Mesendoderm (in vitro differentiated cells): ENCODE measurements around the gene FGGY.

ENCODE experiments used
- DNase-seq: peaks from one replicate; pipeline ENCODE4 v3.0.0; 2013
- H2AK5ac ChIP-seq: 2 replicates; pipeline ENCODE4 v1.6.1; 2013; ENCODE audit warnings: low read length, inconsistent platforms
- H2BK120ac ChIP-seq: 2 replicates; pipeline ENCODE4 v1.6.1; 2013; ENCODE audit warnings: low read depth, mild to moderate bottlenecking, low read length, moderate library complexity, mixed read lengths
- H2BK15ac ChIP-seq: replicated peaks from 2 replicates; pipeline ENCODE4 v1.6.1; 2013; ENCODE audit warnings: low read depth, mild to moderate bottlenecking, moderate library complexity
- H2BK5ac ChIP-seq: 2 replicates; pipeline ENCODE4 v1.6.1; 2013; ENCODE audit warnings: low read length, inconsistent platforms
- H3K18ac ChIP-seq: 2 replicates; pipeline ENCODE4 v1.6.1; 2013; ENCODE audit warnings: mild to moderate bottlenecking, low read length, mixed read lengths
- H3K23ac ChIP-seq: one replicate; pipeline ENCODE4 v1.6.1; 2013; ENCODE audit warnings: low read length
- H3K27ac ChIP-seq: 2 replicates; pipeline ENCODE4 v1.5.1; 2013; ENCODE audit warnings: low read depth, mild to moderate bottlenecking, inconsistent platforms, low read length, moderate library complexity
- H3K27me3 ChIP-seq: 2 replicates; pipeline ENCODE4 v1.6.1; 2013; ENCODE audit warnings: low read length, control low read depth, mild to moderate bottlenecking, inconsistent platforms; ENCODE audit not compliant: insufficient read depth, poor library complexity
- H3K36me3 ChIP-seq: 2 replicates; pipeline ENCODE4 v1.6.1; 2013; ENCODE audit warnings: low read length, inconsistent platforms; ENCODE audit not compliant: control insufficient read depth, insufficient read depth
- H3K4ac ChIP-seq: one replicate; pipeline ENCODE4 v1.6.1; 2013; ENCODE audit warnings: low read depth, mild to moderate bottlenecking, low read length, moderate library complexity
- H3K4me1 ChIP-seq: 2 replicates; pipeline ENCODE4 v1.6.1; 2013; ENCODE audit warnings: low read depth, low read length, inconsistent platforms; ENCODE audit not compliant: control insufficient read depth
- H3K4me2 ChIP-seq: 2 replicates; pipeline ENCODE4 v1.6.1; 2013; ENCODE audit warnings: low read length
- H3K4me3 ChIP-seq: 2 replicates; pipeline ENCODE4 v1.5.1; 2013; ENCODE audit warnings: mild to moderate bottlenecking, low read length
- H3K56ac ChIP-seq: one replicate; pipeline ENCODE4 v1.6.1; 2013; ENCODE audit warnings: low read length
- H3K79me1 ChIP-seq: 2 replicates; pipeline ENCODE4 v1.6.1; 2013; ENCODE audit warnings: low read length, inconsistent platforms
- H3K79me2 ChIP-seq: 2 replicates; pipeline ENCODE4 v1.6.1; 2013; ENCODE audit warnings: mild to moderate bottlenecking, low read length; ENCODE audit not compliant: control insufficient read depth, insufficient read depth
- H3K9ac ChIP-seq: 2 replicates; pipeline ENCODE4 v1.6.1; 2013; ENCODE audit warnings: low read length, inconsistent platforms
- H4K5ac ChIP-seq: one replicate; pipeline ENCODE4 v1.6.1; 2013; ENCODE audit warnings: low read length
- H4K8ac ChIP-seq: one replicate; pipeline ENCODE4 v1.6.1; 2013; ENCODE audit warnings: low read depth, mild to moderate bottlenecking, control low read depth, low read length, moderate library complexity
- WGBS: extraction: QIAGEN DNeasy Blood & Tissue Kit; methylation state at CpG from one replicate; pipeline ENCODE4 v1.1.7; 2013; ENCODE audit warnings: low lambda C conversion rate, missing lambda C conversion rate; ENCODE audit not compliant: insufficient coverage; ENCODE audit errors: extremely low coverage; 5-methylcytosine and 5-hydroxymethylcytosine counted together

Gene FGGY

DNA sequence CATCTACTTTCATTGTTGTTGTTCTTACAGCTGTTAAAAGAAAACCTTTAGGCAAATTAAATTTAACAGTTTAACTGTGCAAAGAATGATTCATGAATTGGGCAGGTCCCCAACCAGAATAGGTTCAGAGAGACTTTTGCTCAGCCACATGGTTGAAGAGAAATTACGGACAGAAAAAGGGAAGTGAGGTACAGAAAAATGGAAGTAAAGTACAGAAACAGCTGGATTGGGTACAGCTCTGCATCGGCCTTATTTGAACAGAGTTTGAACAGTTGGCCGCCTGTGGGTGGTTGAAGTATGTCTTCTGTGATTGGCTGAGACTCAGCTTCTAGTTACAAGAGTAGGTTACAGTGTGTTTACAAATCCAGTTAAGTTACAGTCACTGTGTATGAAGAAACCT lies 210.1 kb downstream of the FGGY start:
- Histone ChIP-seq H3K79me1 (no peaks in the 10 kb centered on the region), H3K4me1 (no peaks in the 10 kb centered on the region), H3K9ac (no peak overlapping the region), H3K79me2 (no peaks in the 10 kb centered on the region), H3K4me2 (no peak overlapping the region), H3K4me3 (no peak overlapping the region), H3K27me3 (no peaks in the 10 kb centered on the region), H3K23ac (no peak overlapping the region), H2AK5ac (no peak overlapping the region), H3K56ac (no peak overlapping the region), H3K4ac (no peak overlapping the region), H3K18ac (no peak overlapping the region), H3K27ac (no peak overlapping the region), H2BK120ac (no peak overlapping the region), H2BK15ac (no peak overlapping the region), H2BK5ac (no peak overlapping the region), H4K8ac (no peak overlapping the region), H4K5ac (no peak overlapping the region), H3K36me3 (no peaks in the 10 kb centered on the region)
- no peak for DNase-seq
- WGBS, result no CpG with 5 or more reads among the region's 3 CpGs

- no peak overlapping the region for H4K5ac ChIP-seq
- no peak overlapping the region for H3K18ac ChIP-seq
- no peak overlapping the region for H3K4me2 ChIP-seq
- no CpG with 5 or more reads among the region's 3 CpGs for WGBS
- DNase-seq, result no peak
- no peaks in the 10 kb centered on the region for H3K27me3 ChIP-seq
- no peak overlapping the region for H4K8ac ChIP-seq
- H3K56ac ChIP-seq, result no peak overlapping the region
- H3K4ac ChIP-seq, result no peak overlapping the region
- no peaks in the 10 kb centered on the region for H3K79me2 ChIP-seq
- no peak overlapping the region for H3K23ac ChIP-seq
- H3K4me3 ChIP-seq, result no peak overlapping the region
- H2BK120ac ChIP-seq, result no peak overlapping the region
- H2BK5ac ChIP-seq, result no peak overlapping the region
- no peak overlapping the region for H2BK15ac ChIP-seq
- H3K27ac ChIP-seq, result no peak overlapping the region
- H3K79me1 ChIP-seq, result no peaks in the 10 kb centered on the region
- H3K9ac ChIP-seq, result no peak overlapping the region
- no peaks in the 10 kb centered on the region for H3K4me1 ChIP-seq
- no peak overlapping the region for H2AK5ac ChIP-seq
- H3K36me3 ChIP-seq, result no peaks in the 10 kb centered on the region
Observed at GRCh38 chr1:59509341-59509875, 212.5 kb downstream of the FGGY start.

DNA sequence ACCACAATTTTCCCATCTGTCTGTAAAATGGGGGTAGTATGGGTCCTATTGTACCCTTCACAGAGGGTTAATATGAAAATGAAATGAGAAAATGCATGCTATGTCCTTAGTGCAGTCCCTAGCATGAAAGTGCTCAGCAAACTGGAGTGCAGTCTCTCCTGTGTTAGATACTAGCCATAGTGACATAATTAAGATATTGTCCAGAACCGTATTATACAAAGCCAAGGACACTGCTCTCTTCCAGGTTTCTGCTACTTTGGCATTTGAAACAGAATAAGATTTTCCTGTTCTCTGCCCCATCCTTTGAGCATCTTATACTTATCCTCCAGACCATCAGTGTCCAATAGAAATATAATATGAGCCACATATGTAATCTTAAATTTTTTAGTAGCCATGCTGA lies 213.4 kb downstream of the FGGY start:
- no peaks in the 10 kb centered on the region for H3K79me1 ChIP-seq
- no peak overlapping the region for H3K9ac ChIP-seq
- no peak overlapping the region for H3K23ac ChIP-seq
- no peak overlapping the region for H4K8ac ChIP-seq
- H2BK15ac ChIP-seq, result no peak overlapping the region
- H3K4me1 ChIP-seq, result no peaks in the 10 kb centered on the region
- H3K27me3 ChIP-seq, result no peaks in the 10 kb centered on the region
- H3K4me2 ChIP-seq, result no peak overlapping the region
- H3K4me3 ChIP-seq, result no peak overlapping the region
- no peaks in the 10 kb centered on the region for H3K79me2 ChIP-seq
- H3K27ac ChIP-seq, result no peak overlapping the region
- no CpG with 5 or more reads among the region's 1 CpG for WGBS
- no peak overlapping the region for H2BK120ac ChIP-seq
- no peak overlapping the region for H2BK5ac ChIP-seq
- no peak overlapping the region for H2AK5ac ChIP-seq
- no peaks in the 10 kb centered on the region for H3K36me3 ChIP-seq
- no peak for DNase-seq
- no peak overlapping the region for H3K56ac ChIP-seq
- H3K18ac ChIP-seq, result no peak overlapping the region
- no peak overlapping the region for H3K4ac ChIP-seq
- no peak overlapping the region for H4K5ac ChIP-seq

GRCh38 chr1:59511476-59512465 lies 214.9 kb downstream of the FGGY start:
- no peak overlapping the region for H2BK5ac ChIP-seq
- no peak overlapping the region for H3K56ac ChIP-seq
- no peak overlapping the region for H2BK15ac ChIP-seq
- no peaks in the 10 kb centered on the region for H3K27me3 ChIP-seq
- no peak overlapping the region for H4K5ac ChIP-seq
- H3K4me3 ChIP-seq, result no peak overlapping the region
- H3K79me2 ChIP-seq, result no peaks in the 10 kb centered on the region
- no peak overlapping the region for H3K4me2 ChIP-seq
- H2BK120ac ChIP-seq, result no peak overlapping the region
- DNase-seq, result no peak
- no peak overlapping the region for H4K8ac ChIP-seq
- H3K27ac ChIP-seq, result no peak overlapping the region
- no peaks in the 10 kb centered on the region for H3K36me3 ChIP-seq
- no peak overlapping the region for H3K9ac ChIP-seq
- no peak overlapping the region for H3K23ac ChIP-seq
- no peak overlapping the region for H2AK5ac ChIP-seq
- no peaks in the 10 kb centered on the region for H3K4me1 ChIP-seq
- 100% methylated on average over 2 of the region's 7 CpGs for WGBS
- no peak overlapping the region for H3K18ac ChIP-seq
- no peaks in the 10 kb centered on the region for H3K79me1 ChIP-seq
- no peak overlapping the region for H3K4ac ChIP-seq

DNA sequence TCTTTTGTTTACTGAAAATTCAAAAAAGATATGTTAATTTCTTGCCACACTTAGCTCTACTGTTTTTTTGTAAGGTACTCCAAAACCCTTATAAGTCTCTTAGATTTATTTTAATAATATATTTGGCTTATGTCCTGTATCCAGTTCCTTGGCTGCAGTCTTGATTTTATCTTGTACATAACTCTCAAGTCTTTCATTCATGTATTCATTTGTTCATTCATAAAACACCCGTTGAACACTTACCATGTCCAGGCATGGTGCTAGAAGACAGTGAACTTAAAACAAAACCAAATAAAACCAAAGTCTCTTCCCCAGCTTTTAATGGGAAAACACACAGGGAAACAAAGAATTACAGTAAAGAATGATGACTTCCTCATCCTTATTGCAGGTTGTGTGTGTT lies 215.8 kb downstream of the FGGY start:
- Histone ChIP-seq H3K79me2 (no peaks in the 10 kb centered on the region), H3K9ac (no peak overlapping the region), H3K18ac (no peak overlapping the region), H3K4ac (no peak overlapping the region), H3K56ac (no peak overlapping the region), H3K4me2 (no peak overlapping the region), H3K79me1 (no peaks in the 10 kb centered on the region), H3K4me1 (no peaks in the 10 kb centered on the region), H2BK120ac (no peak overlapping the region), H4K8ac (no peak overlapping the region), H3K27me3 (no peaks in the 10 kb centered on the region), H2BK5ac (no peak overlapping the region), H3K4me3 (no peak overlapping the region), H4K5ac (no peak overlapping the region), H3K36me3 (no peaks in the 10 kb centered on the region), H3K27ac (no peak overlapping the region), H2BK15ac (no peak overlapping the region), H2AK5ac (no peak overlapping the region), H3K23ac (no peak overlapping the region)
- WGBS, result no CpG with 5 or more reads among the region's 1 CpG
- no peak for DNase-seq
